B cell (primary cell): ENCODE results near the gene EEPD1.

Experiments
- EZH2 ChIP-seq: IDR thresholded peaks from 2 replicates; pipeline ENCODE4 v1.6.1; 2012; ENCODE audit warnings: borderline replicate concordance, low read depth, mild to moderate bottlenecking, moderate library complexity, low read length; ENCODE audit not compliant: insufficient read depth, poor library complexity, severe bottlenecking
- TF ChIP-seq, protein P1 (sequence below): fragments of 200-600 bp; IDR thresholded peaks from one replicate; pipeline ENCODE4 v1.8.0; 2022; ENCODE audit warnings: antibody characterized with exemption, mild to moderate bottlenecking

DNA sequence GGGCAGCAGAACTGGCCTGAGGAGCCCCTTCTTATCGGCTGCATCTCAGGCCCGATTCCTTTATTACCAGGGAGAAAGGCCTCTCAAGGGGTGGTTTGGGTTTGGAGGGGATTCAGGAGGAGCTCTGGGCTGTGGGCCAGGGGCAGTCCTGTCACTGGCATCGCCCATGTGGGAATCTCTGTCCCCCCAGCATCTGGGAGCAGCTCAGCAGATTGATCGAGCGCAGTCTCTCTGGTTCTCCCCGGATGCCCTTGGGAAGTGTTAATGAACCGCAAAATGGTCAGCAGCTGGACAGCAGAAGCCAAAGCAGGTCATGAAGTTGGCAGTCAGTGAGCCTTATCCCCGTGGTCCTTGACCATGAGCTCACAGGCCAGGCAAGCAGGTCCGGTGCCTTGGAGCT, 132.2 kb downstream of the EEPD1 start:
- TF ChIP-seq EZH2: no peak
- TF ChIP-seq, protein P1, sequence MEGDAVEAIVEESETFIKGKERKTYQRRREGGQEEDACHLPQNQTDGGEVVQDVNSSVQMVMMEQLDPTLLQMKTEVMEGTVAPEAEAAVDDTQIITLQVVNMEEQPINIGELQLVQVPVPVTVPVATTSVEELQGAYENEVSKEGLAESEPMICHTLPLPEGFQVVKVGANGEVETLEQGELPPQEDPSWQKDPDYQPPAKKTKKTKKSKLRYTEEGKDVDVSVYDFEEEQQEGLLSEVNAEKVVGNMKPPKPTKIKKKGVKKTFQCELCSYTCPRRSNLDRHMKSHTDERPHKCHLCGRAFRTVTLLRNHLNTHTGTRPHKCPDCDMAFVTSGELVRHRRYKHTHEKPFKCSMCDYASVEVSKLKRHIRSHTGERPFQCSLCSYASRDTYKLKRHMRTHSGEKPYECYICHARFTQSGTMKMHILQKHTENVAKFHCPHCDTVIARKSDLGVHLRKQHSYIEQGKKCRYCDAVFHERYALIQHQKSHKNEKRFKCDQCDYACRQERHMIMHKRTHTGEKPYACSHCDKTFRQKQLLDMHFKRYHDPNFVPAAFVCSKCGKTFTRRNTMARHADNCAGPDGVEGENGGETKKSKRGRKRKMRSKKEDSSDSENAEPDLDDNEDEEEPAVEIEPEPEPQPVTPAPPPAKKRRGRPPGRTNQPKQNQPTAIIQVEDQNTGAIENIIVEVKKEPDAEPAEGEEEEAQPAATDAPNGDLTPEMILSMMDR: no peak
